Panc1 (cell line): ENCODE measurements around the gene SPINK4.

Experiments used
- TCF7L2 ChIP-seq: IDR thresholded peaks from 2 replicates; pipeline ENCODE4 v1.6.1; 2011; ENCODE audit warnings: mild to moderate bottlenecking, low read depth, low read length, inconsistent platforms
- TF ChIP-seq, protein P1 (sequence below): fragments of 450-650 bp; IDR thresholded peaks from 2 replicates; pipeline ENCODE4 v1.5.1; 2017; ENCODE audit warnings: mild to moderate bottlenecking
- TF ChIP-seq, protein P2 (sequence below), 2 experiments: IDR thresholded peaks; 2 replicates each; pipeline ENCODE4 v1.6.1; 2011 to 2012; ENCODE audit warnings: low read depth in 2 of 2, control low read depth in 1 of 2, low read length in 1 of 2, mild to moderate bottlenecking in 1 of 2, moderate library complexity in 1 of 2; ENCODE audit not compliant: insufficient read depth in 1 of 2

DNA sequence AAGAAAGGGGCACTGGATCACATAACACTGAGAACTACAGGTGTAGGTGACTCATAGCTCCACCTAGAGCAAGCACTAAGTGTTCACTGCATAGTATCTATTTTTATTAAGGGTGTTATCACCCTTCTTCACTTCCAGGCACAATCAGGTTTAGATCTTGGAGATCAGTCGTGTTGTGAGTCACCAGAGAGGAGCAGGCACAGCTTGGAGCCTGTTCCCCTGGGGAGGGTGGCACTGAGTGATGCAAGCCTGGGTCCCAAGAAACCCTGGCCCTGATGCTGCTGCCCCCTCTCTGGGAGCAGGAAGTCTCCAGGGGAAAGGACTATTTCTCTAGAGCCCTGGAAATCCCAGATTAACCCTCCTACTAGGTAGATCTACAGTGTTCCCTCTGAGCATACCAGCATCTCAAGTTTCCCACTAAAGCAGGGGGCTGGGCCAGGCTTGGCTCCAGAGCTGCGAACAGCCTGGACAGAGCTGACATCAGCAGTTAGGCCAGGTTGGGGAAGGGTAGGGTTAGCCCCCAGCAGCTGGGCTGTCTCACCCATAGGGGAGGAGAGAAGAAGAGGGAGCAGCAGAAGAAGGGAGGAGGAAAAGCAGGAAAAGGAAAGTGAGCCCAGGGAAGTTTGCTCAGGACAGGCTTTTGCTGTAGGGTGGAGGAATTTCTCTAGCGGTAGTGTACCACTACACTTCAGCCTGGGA lies 28.1 kb upstream of the SPINK4 start:
- TF ChIP-seq, protein P1, sequence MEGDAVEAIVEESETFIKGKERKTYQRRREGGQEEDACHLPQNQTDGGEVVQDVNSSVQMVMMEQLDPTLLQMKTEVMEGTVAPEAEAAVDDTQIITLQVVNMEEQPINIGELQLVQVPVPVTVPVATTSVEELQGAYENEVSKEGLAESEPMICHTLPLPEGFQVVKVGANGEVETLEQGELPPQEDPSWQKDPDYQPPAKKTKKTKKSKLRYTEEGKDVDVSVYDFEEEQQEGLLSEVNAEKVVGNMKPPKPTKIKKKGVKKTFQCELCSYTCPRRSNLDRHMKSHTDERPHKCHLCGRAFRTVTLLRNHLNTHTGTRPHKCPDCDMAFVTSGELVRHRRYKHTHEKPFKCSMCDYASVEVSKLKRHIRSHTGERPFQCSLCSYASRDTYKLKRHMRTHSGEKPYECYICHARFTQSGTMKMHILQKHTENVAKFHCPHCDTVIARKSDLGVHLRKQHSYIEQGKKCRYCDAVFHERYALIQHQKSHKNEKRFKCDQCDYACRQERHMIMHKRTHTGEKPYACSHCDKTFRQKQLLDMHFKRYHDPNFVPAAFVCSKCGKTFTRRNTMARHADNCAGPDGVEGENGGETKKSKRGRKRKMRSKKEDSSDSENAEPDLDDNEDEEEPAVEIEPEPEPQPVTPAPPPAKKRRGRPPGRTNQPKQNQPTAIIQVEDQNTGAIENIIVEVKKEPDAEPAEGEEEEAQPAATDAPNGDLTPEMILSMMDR, result no peak
- TF ChIP-seq, protein P2, sequence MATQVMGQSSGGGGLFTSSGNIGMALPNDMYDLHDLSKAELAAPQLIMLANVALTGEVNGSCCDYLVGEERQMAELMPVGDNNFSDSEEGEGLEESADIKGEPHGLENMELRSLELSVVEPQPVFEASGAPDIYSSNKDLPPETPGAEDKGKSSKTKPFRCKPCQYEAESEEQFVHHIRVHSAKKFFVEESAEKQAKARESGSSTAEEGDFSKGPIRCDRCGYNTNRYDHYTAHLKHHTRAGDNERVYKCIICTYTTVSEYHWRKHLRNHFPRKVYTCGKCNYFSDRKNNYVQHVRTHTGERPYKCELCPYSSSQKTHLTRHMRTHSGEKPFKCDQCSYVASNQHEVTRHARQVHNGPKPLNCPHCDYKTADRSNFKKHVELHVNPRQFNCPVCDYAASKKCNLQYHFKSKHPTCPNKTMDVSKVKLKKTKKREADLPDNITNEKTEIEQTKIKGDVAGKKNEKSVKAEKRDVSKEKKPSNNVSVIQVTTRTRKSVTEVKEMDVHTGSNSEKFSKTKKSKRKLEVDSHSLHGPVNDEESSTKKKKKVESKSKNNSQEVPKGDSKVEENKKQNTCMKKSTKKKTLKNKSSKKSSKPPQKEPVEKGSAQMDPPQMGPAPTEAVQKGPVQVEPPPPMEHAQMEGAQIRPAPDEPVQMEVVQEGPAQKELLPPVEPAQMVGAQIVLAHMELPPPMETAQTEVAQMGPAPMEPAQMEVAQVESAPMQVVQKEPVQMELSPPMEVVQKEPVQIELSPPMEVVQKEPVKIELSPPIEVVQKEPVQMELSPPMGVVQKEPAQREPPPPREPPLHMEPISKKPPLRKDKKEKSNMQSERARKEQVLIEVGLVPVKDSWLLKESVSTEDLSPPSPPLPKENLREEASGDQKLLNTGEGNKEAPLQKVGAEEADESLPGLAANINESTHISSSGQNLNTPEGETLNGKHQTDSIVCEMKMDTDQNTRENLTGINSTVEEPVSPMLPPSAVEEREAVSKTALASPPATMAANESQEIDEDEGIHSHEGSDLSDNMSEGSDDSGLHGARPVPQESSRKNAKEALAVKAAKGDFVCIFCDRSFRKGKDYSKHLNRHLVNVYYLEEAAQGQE (IDR thresholded peaks at IDR 0.05; ENCODE audit: insufficient read depth in 1 of 2, low read depth in 2 of 2, low read length in 1 of 2), result no peak
- no peak for TF ChIP-seq TCF7L2
